Dermis microvascular lymphatic vessel endothelial cell (primary cell): ENCODE results near the gene WDR27. TPM values are rescaled to one million over a fixed set of nuclear protein-coding genes. Genes with fewer than 3 reads are reported as not detected.

Source experiments
- DNase-seq, 2 donors: peaks; one replicate each; pipeline versions ENCODE4 v3.0.0 to v3.0.0-alpha.2; 2010; ENCODE audit warnings: low read depth in 2 of 2
- total RNA-seq: library from RNA; depleted of rRNA; stranded (reverse); fragments of >200 nt; gene quantifications from 2 replicates; pipeline ENCODE4 v1.2.1, GENCODE V29; 2014

The WDR27 gene
- total RNA-seq, 1 donor from 2014 or later = 12.5 TPM

- no peak for DNase-seq
These were observed 134.7 kb downstream of the WDR27 start for GRCh38 chr6:169566961-169567750.

GRCh38 chr6:169566319-169566718 is 135.5 kb downstream of the WDR27 start:
- DNase-seq = no peak

- DNase-seq = no peak
These were observed 137.2 kb downstream of the WDR27 start for GRCh38 chr6:169564453-169565240.

GRCh38 chr6:169561665-169562064 is 140.2 kb downstream of the WDR27 start:
- no peak for DNase-seq

GRCh38 chr6:169559592-169559991 is 142.2 kb downstream of the WDR27 start:
- no peak for DNase-seq

GRCh38 chr6:169558774-169559441 is 142.9 kb downstream of the WDR27 start:
- no peak for DNase-seq

- no peak for DNase-seq
These were observed 143.5 kb downstream of the WDR27 start for GRCh38 chr6:169558378-169558773.

- no peak for DNase-seq
These were observed 143.9 kb downstream of the WDR27 start for GRCh38 chr6:169557887-169558286.

- no peak for DNase-seq
These were observed 144.9 kb downstream of the WDR27 start for GRCh38 chr6:169556758-169557548.

GRCh38 chr6:169555971-169556617 is 145.7 kb downstream of the WDR27 start:
- no peak for DNase-seq

GRCh38 chr6:169545982-169546381 is 155.8 kb downstream of the WDR27 start:
- no peak for DNase-seq

GRCh38 chr6:169543704-169544103 is 158.1 kb downstream of the WDR27 start:
- DNase-seq = no peak

- no peak for DNase-seq
These were observed 159.3 kb downstream of the WDR27 start for GRCh38 chr6:169542491-169542890.

- DNase-seq = peak; percentile 60 to 68
These were observed 162.5 kb downstream of the WDR27 start for GRCh38 chr6:169539176-169539897.

- no peak for DNase-seq
These were observed 165.2 kb downstream of the WDR27 start for GRCh38 chr6:169536446-169537170.

GRCh38 chr6:169534039-169534421 is 167.8 kb downstream of the WDR27 start:
- DNase-seq = no peak

- no peak for DNase-seq
These were observed 168.4 kb downstream of the WDR27 start for GRCh38 chr6:169533301-169534038.

GRCh38 chr6:169530752-169531123 is 171.1 kb downstream of the WDR27 start:
- no peak for DNase-seq
